NCI-H345 treated with DMSO at 0.1 percent for 48 hours (cell line): Measurements from ENCODE around the gene ICA1L.

Source experiments
- DNase-seq: peaks from one replicate; lab custom pipeline; 2025; ENCODE audit not compliant: unreplicated experiment; lab: John Stamatoyannopoulos, UW

Gene ICA1L

DNA sequence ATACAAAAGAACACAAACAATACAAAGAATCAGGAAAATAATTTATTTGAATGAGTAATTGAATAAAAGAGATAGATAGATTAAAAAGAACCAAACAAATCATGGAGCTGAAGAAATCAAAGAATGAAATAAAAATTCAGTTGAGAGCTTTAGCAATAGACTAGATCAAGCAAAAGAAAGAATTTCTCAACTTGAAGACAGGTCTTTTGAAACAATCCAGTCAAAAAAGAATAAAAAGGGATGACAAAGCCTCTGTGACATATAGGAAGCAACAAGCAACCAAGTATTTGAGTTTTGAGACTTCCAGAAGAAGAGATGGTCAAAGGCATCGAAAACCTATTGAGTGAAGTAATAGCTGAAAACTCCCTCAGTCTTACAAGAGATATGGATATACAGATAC lies 128.0 kb downstream of the ICA1L start:
- DNase-seq, result no peak

DNA sequence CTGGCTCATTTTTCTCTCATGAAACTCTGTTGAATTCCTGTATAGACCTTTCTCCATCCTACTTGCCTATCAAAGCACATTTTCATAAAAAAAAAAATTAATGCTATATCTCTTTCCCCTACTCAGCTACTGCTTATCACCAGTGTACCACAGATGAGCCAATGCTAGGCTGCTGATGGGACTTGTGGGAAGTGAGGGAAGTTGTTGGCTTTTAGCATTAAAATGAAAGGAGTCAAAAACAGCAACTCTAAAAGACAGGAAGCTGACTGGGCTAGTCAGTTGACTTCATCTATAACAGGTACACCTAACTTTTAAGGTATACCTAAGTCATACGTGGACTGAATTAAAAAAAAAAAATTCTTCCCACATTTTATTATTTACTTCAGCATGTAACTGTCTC lies 134.7 kb downstream of the ICA1L start:
- no peak for DNase-seq

DNA sequence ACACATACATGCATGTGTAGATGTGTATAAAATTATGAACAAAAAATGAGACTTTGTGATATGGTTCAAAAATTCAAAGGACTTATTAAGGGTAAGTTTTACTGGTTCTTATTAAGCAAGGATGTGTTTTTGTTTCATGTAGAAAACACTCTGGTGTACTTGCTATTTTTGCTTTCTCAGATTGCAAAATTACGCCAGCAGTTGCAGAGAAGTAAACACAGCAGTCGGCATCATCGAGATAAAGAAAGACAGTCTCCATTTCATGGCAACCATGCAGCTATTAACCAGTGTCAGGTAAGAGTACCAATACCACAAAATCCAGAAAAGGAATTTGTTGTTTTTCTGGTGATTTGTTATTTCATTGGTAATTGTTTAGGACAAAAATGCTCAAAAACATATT lies 145.5 kb downstream of the ICA1L start:
- no peak for DNase-seq

DNA sequence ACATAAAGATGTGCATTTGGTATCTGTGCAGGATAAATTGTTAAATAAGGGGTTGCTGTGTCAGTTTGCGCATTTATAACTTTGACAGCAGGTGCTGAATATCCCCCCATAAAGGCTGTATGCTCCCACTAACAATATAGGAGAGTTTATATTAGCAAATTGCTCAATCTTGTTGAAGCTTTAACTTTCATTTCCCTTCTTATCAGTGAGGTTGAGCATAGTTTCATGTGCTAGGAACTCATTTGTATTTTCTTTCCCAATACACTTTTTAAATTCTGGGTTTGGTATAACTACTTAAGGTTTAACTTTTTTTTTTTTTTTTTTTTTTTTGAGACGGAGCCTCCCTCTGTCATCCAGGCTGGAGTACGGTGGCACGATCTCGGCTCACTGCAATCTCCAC lies 147.8 kb downstream of the ICA1L start:
- no peak for DNase-seq
